GM10847 (cell line): Measurements from ENCODE around the gene TSPAN7.

ENCODE experiments used
- POLR2A ChIP-seq: IDR thresholded peaks from 2 replicates; pipeline ENCODE4 v1.6.1; 2011; ENCODE audit not compliant: insufficient read length; ENCODE audit errors: extremely low read depth

The TSPAN7 gene

GRCh38 chrX:38678821-38679220 lies 117.5 kb downstream of the TSPAN7 start:
- no peak for TF ChIP-seq POLR2A

GRCh38 chrX:38679695-38680094 lies 118.4 kb downstream of the TSPAN7 start:
- TF ChIP-seq POLR2A, result no peak

GRCh38 chrX:38682095-38682494 lies 120.8 kb downstream of the TSPAN7 start:
- TF ChIP-seq POLR2A, result no peak

GRCh38 chrX:38692961-38693360 lies 131.6 kb downstream of the TSPAN7 start:
- TF ChIP-seq POLR2A, result no peak

GRCh38 chrX:38694394-38694793 lies 133.1 kb downstream of the TSPAN7 start:
- no peak for TF ChIP-seq POLR2A

GRCh38 chrX:38697461-38697860 lies 136.1 kb downstream of the TSPAN7 start:
- TF ChIP-seq POLR2A, result no peak

- TF ChIP-seq POLR2A, result no peak
These were observed 137.8 kb downstream of the TSPAN7 start for GRCh38 chrX:38699121-38699520.

- no peak for TF ChIP-seq POLR2A
These were observed 138.4 kb downstream of the TSPAN7 start for GRCh38 chrX:38699696-38700095.

GRCh38 chrX:38701073-38701472 lies 139.7 kb downstream of the TSPAN7 start:
- TF ChIP-seq POLR2A, result no peak

GRCh38 chrX:38704146-38704882 lies 143.0 kb downstream of the TSPAN7 start:
- no peak for TF ChIP-seq POLR2A

GRCh38 chrX:38717871-38718270 lies 156.5 kb downstream of the TSPAN7 start:
- TF ChIP-seq POLR2A, result no peak

- TF ChIP-seq POLR2A, result no peak
These were observed 157.0 kb downstream of the TSPAN7 start for GRCh38 chrX:38718311-38718710.

- no peak for TF ChIP-seq POLR2A
These were observed 165.3 kb downstream of the TSPAN7 start for GRCh38 chrX:38726612-38727011.

GRCh38 chrX:38727668-38728067 lies 166.3 kb downstream of the TSPAN7 start:
- no peak for TF ChIP-seq POLR2A

- no peak for TF ChIP-seq POLR2A
These were observed 171.5 kb downstream of the TSPAN7 start for GRCh38 chrX:38732866-38733265.
